Liver (tissue), 9 donors: ENCODE data around the gene CD14. TPM values are rescaled to one million over a fixed set of nuclear protein-coding genes. Genes with fewer than 3 reads are reported as not detected.
"Not testable (repeated sequence)": the region's sequence is repeated elsewhere in the genome, so short reads cannot be mapped to it uniquely, and the experiment has no call there.

ENCODE experiments used
- DNase-seq: peaks from one replicate; pipeline ENCODE4 v3.0.0-alpha.2; 2017; ENCODE audit warnings: low spot score
- H3K27ac ChIP-seq, 2 donors: one replicate each; pipeline ENCODE4 v1.7.0; 2013; ENCODE audit warnings: inconsistent platforms in 2 of 2, low read length in 2 of 2, control low read depth in 1 of 2, low read depth in 1 of 2, mild to moderate bottlenecking in 1 of 2
- H3K27me3 ChIP-seq, 4 donors: one replicate each; pipeline versions ENCODE4 v1.6.1 to v1.7.0; 2013; ENCODE audit warnings: low read length in 3 of 4, inconsistent platforms in 1 of 4, mild to moderate bottlenecking in 1 of 4, moderate library complexity in 1 of 4; ENCODE audit not compliant: control insufficient read depth in 4 of 4, insufficient read depth in 4 of 4
- H3K36me3 ChIP-seq, 4 donors: one replicate each; pipeline versions ENCODE4 v1.6.1 to v1.7.0; 2013; ENCODE audit warnings: low read length in 3 of 4, mild to moderate bottlenecking in 3 of 4, low read depth in 1 of 4, moderate library complexity in 1 of 4; ENCODE audit not compliant: control insufficient read depth in 4 of 4, insufficient read depth in 3 of 4
- H3K4me1 ChIP-seq, 4 donors: one replicate each; pipeline versions ENCODE4 v1.6.1 to v1.7.0; 2013; ENCODE audit warnings: low read length in 3 of 4, mild to moderate bottlenecking in 3 of 4, moderate library complexity in 1 of 4; ENCODE audit not compliant: control insufficient read depth in 4 of 4, insufficient read depth in 4 of 4
- H3K4me3 ChIP-seq, 3 donors: one replicate each; pipeline versions ENCODE4 v1.6.1 to v1.7.0; 2013; ENCODE audit warnings: low read length in 3 of 3, control low read depth in 1 of 3, low read depth in 1 of 3, mild to moderate bottlenecking in 1 of 3
- H3K9ac ChIP-seq, 2 donors: one replicate each; pipeline ENCODE4 v1.7.0; 2013; ENCODE audit warnings: low read length in 2 of 2, mild to moderate bottlenecking in 2 of 2, moderate library complexity in 2 of 2, control low read depth in 1 of 2, low read depth in 1 of 2
- H3K9me3 ChIP-seq, 4 donors: one replicate each; pipeline versions ENCODE4 v1.6.1 to v1.7.0; 2013; ENCODE audit warnings: low read length in 3 of 4; ENCODE audit not compliant: control insufficient read depth in 4 of 4
- EGR1 ChIP-seq, 2 donors: IDR thresholded peaks; 2 replicates each; pipeline ENCODE4 v1.6.1; 2016 to 2018; ENCODE audit warnings: antibody characterized with exemption in 2 of 2, low read depth in 2 of 2
- FOXA1 ChIP-seq: IDR thresholded peaks from 2 replicates; pipeline ENCODE4 v1.6.1; 2016; ENCODE audit warnings: antibody characterized with exemption
- FOXA2 ChIP-seq: IDR thresholded peaks from 2 replicates; pipeline ENCODE4 v1.6.1; 2016; ENCODE audit warnings: antibody characterized with exemption
- GABPA ChIP-seq, 2 donors: IDR thresholded peaks in 1 of 2; conservative IDR thresholded peaks in 1 of 2; 2 replicates each; pipeline ENCODE4 v1.6.1; 2016; ENCODE audit warnings: antibody characterized with exemption in 2 of 2, mild to moderate bottlenecking in 1 of 2, moderate library complexity in 1 of 2
- HNF4A ChIP-seq, 2 donors: conservative IDR thresholded peaks; 2 replicates each; pipeline ENCODE4 v1.6.1; 2016; ENCODE audit warnings: antibody characterized with exemption in 2 of 2, mild to moderate bottlenecking in 2 of 2
- HNF4G ChIP-seq: IDR thresholded peaks from 2 replicates; pipeline ENCODE4 v1.6.1; 2016; ENCODE audit warnings: antibody characterized with exemption
- JUND ChIP-seq, 2 donors: IDR thresholded peaks; 2 replicates each; pipeline ENCODE4 v1.6.1; 2016; ENCODE audit warnings: antibody characterized with exemption in 2 of 2
- NR2F2 ChIP-seq: IDR thresholded peaks from 2 replicates; pipeline ENCODE4 v1.6.1; 2016; ENCODE audit warnings: antibody characterized with exemption
- RAD21 ChIP-seq, 2 donors: IDR thresholded peaks; 2 replicates each; pipeline ENCODE4 v1.6.1; 2016; ENCODE audit warnings: antibody characterized with exemption in 2 of 2, mild to moderate bottlenecking in 2 of 2
- RXRA ChIP-seq, 2 donors: IDR thresholded peaks; 2 replicates each; pipeline ENCODE4 v1.6.1; 2017 to 2018; ENCODE audit warnings: antibody characterized with exemption in 2 of 2, mild to moderate bottlenecking in 1 of 2
- SP1 ChIP-seq: IDR thresholded peaks from 2 replicates; pipeline ENCODE4 v1.6.1; 2018; ENCODE audit warnings: antibody characterized with exemption, mild to moderate bottlenecking
- TAF1 ChIP-seq: conservative IDR thresholded peaks from 2 replicates; pipeline ENCODE4 v1.6.1; 2016; ENCODE audit warnings: antibody characterized with exemption, mild to moderate bottlenecking
- YY1 ChIP-seq: IDR thresholded peaks from 2 replicates; pipeline ENCODE4 v1.6.1; 2016; ENCODE audit warnings: antibody characterized with exemption, mild to moderate bottlenecking
- WGBS: extraction: QIAGEN DNeasy Blood & Tissue Kit; methylation state at CpG from one replicate; pipeline ENCODE4 v1.1.7; 2013; 5-methylcytosine and 5-hydroxymethylcytosine counted together
- polyA plus RNA-seq, 2 donors: library from polyadenylated mRNA; stranded (reverse) in 1 of 2; unstranded in 1 of 2; fragments of 200-250 nt in 1 of 2; fragments of >200 nt in 1 of 2; fragmentation: Nextera tagmentation in 1 of 2; extraction: Ambion mirVana in 1 of 2; gene quantifications; one replicate each; pipeline versions ENCODE4 v1.2.1 to v1.2.3, GENCODE V29; 2013 to 2015
- total RNA-seq, 2 donors: library from RNA; depleted of rRNA; stranded (reverse); fragments of >200 nt; gene quantifications; one replicate each; pipeline ENCODE4 v1.2.3, GENCODE V29; 2014
- TF ChIP-seq, protein P1 (sequence below): IDR thresholded peaks from 2 replicates; pipeline ENCODE4 v1.6.1; 2016; ENCODE audit warnings: antibody characterized with exemption
- TF ChIP-seq, protein P2 (sequence below): IDR thresholded peaks from 2 replicates; pipeline ENCODE4 v1.6.1; 2016; ENCODE audit warnings: antibody characterized with exemption
- TF ChIP-seq, protein P3 (sequence below): IDR thresholded peaks from 2 replicates; pipeline ENCODE4 v1.6.1; 2016; ENCODE audit warnings: antibody characterized with exemption
- TF ChIP-seq, protein P4 (sequence below): IDR thresholded peaks from 2 replicates; pipeline ENCODE4 v1.6.1; 2016; ENCODE audit warnings: antibody characterized with exemption, mild to moderate bottlenecking
- TF ChIP-seq, protein P5 (sequence below): fragments of 150-350 bp; IDR thresholded peaks from 2 replicates; pipeline ENCODE4 v1.5.1; 2017; ENCODE audit warnings: improper control_type of control experiment, low read depth, low read length; ENCODE audit not compliant: missing input control
- donor health status: healthy.
- donor health status: healthy.
- donor health status: healthy.
- donor health status: healthy.
- donor health status: healthy.

Gene CD14
- total and polyA plus RNA-seq, 4 donors = 61.0 to 343 (median 287) TPM

DNA sequence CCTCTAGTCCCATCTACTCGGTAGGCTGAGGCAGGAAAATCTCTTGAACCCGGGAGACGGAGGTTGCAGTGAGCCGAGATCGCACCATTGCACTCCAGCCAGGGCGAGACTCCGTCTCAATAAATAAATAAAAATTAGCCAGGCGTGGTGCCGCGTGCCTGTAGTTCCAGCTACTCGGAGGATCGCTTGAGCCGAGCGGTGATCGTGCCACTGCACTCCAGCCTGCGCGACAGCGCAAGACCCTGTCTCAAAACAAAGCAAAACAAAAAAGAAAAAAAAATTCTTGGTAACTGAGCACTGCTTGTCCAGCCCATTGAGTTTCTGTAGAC, 31.0 kb upstream of the CD14 start:
- Histone ChIP-seq H3K27ac (peak overlapping the region; percentile 85 to 95), H3K4me1 (peaks cover 2 to 18% (median 9%) of the 10 kb centered on the region in 4 donors), H3K4me3 (peak overlapping the region; percentile 87 to 99 (median 95)), H3K9ac (peak overlapping the region; percentile 81 to 89), H3K36me3 (peaks cover under 1 to 52% (median 44%) of the 10 kb centered on the region in 4 donors), H3K9me3 (no peaks in the 10 kb centered on the region), H3K27me3 (no peaks in the 10 kb centered on the region)
- TF ChIP-seq, protein P1, sequence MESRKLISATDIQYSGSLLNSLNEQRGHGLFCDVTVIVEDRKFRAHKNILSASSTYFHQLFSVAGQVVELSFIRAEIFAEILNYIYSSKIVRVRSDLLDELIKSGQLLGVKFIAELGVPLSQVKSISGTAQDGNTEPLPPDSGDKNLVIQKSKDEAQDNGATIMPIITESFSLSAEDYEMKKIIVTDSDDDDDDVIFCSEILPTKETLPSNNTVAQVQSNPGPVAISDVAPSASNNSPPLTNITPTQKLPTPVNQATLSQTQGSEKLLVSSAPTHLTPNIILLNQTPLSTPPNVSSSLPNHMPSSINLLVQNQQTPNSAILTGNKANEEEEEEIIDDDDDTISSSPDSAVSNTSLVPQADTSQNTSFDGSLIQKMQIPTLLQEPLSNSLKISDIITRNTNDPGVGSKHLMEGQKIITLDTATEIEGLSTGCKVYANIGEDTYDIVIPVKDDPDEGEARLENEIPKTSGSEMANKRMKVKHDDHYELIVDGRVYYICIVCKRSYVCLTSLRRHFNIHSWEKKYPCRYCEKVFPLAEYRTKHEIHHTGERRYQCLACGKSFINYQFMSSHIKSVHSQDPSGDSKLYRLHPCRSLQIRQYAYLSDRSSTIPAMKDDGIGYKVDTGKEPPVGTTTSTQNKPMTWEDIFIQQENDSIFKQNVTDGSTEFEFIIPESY = no peak
- TF ChIP-seq HNF4G (no peak), SP1 (no peak), HNF4A (conservative IDR thresholded peaks at IDR 0.05) (no peak), YY1 (no peak), FOXA2 (no peak), RAD21 (IDR thresholded peaks at IDR 0.05) (no peak), TAF1 (no peak), RXRA (IDR thresholded peaks at IDR 0.05) (no peak), NR2F2 (no peak), JUND (IDR thresholded peaks at IDR 0.05) (no peak), EGR1 (IDR thresholded peaks at IDR 0.05; ENCODE audit: low read depth in 2 of 2) (no peak), GABPA (IDR thresholded peaks at IDR 0.05 in 1 of 2, conservative IDR thresholded peaks at IDR 0.05 in 1 of 2) (no peak), FOXA1 (no peak)
- TF ChIP-seq, protein P2, sequence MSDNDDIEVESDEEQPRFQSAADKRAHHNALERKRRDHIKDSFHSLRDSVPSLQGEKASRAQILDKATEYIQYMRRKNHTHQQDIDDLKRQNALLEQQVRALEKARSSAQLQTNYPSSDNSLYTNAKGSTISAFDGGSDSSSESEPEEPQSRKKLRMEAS = no peak
- TF ChIP-seq, protein P3, sequence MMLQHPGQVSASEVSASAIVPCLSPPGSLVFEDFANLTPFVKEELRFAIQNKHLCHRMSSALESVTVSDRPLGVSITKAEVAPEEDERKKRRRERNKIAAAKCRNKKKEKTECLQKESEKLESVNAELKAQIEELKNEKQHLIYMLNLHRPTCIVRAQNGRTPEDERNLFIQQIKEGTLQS = no peak
- TF ChIP-seq, protein P4, sequence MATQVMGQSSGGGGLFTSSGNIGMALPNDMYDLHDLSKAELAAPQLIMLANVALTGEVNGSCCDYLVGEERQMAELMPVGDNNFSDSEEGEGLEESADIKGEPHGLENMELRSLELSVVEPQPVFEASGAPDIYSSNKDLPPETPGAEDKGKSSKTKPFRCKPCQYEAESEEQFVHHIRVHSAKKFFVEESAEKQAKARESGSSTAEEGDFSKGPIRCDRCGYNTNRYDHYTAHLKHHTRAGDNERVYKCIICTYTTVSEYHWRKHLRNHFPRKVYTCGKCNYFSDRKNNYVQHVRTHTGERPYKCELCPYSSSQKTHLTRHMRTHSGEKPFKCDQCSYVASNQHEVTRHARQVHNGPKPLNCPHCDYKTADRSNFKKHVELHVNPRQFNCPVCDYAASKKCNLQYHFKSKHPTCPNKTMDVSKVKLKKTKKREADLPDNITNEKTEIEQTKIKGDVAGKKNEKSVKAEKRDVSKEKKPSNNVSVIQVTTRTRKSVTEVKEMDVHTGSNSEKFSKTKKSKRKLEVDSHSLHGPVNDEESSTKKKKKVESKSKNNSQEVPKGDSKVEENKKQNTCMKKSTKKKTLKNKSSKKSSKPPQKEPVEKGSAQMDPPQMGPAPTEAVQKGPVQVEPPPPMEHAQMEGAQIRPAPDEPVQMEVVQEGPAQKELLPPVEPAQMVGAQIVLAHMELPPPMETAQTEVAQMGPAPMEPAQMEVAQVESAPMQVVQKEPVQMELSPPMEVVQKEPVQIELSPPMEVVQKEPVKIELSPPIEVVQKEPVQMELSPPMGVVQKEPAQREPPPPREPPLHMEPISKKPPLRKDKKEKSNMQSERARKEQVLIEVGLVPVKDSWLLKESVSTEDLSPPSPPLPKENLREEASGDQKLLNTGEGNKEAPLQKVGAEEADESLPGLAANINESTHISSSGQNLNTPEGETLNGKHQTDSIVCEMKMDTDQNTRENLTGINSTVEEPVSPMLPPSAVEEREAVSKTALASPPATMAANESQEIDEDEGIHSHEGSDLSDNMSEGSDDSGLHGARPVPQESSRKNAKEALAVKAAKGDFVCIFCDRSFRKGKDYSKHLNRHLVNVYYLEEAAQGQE = no peak
- TF ChIP-seq, protein P5, sequence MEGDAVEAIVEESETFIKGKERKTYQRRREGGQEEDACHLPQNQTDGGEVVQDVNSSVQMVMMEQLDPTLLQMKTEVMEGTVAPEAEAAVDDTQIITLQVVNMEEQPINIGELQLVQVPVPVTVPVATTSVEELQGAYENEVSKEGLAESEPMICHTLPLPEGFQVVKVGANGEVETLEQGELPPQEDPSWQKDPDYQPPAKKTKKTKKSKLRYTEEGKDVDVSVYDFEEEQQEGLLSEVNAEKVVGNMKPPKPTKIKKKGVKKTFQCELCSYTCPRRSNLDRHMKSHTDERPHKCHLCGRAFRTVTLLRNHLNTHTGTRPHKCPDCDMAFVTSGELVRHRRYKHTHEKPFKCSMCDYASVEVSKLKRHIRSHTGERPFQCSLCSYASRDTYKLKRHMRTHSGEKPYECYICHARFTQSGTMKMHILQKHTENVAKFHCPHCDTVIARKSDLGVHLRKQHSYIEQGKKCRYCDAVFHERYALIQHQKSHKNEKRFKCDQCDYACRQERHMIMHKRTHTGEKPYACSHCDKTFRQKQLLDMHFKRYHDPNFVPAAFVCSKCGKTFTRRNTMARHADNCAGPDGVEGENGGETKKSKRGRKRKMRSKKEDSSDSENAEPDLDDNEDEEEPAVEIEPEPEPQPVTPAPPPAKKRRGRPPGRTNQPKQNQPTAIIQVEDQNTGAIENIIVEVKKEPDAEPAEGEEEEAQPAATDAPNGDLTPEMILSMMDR = no peak
- WGBS = 12% methylated on average over 18 of the region's 18 CpGs
- DNase-seq = no peak

DNA sequence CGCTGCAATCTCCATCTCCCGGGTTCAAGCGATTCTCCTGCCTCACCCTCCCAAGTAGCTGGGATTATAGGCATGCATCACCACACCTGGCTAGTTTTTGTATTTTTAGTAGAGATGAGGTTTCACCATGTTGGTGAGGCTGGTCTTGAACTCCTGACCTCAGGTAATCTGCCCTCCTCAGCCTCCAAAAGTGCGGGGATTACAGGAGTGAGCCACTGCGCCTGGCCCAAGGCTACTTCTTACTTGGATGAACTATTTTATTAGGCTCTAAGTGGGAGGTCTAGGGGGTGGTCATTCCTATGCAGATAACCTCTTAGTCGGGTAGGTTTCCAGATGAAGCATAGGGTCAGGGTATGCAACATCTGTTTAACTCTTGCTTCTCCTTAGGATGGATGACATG, 27.4 kb upstream of the CD14 start:
- not testable (repeated sequence) for H3K4me3 ChIP-seq, H3K27ac ChIP-seq, H3K27me3 ChIP-seq, DNase-seq, H3K9me3 ChIP-seq, H3K9ac ChIP-seq
- H3K4me1 ChIP-seq = peaks cover 0 to 10% (median 5%) of the 10 kb centered on the region in 4 donors
- H3K36me3 ChIP-seq = peaks cover 5 to 74% (median 63%) of the 10 kb centered on the region in 4 donors
- 91% methylated on average over 6 of the region's 6 CpGs for whole genome bisulfite sequencing
